Suprapubic skin (tissue), 4 donors: Measurements from ENCODE around the gene COQ2. TPM values are rescaled to one million over a fixed set of nuclear protein-coding genes. Genes with fewer than 3 reads are reported as not detected.

ENCODE experiments used
- DNase-seq, 2 donors: peaks; one replicate each; pipeline ENCODE4 v3.0.0-alpha.2; 2019; ENCODE audit warnings: low spot score in 2 of 2
- H3K27ac ChIP-seq: fragments of 200-600 bp; sonication (generic); one replicate; pipeline ENCODE4 v1.5.1; 2019
- H3K27me3 ChIP-seq: fragments of 200-600 bp; sonication (generic); one replicate; pipeline ENCODE4 v1.5.1; 2019
- H3K36me3 ChIP-seq: fragments of 200-600 bp; sonication (generic); one replicate; pipeline ENCODE4 v1.5.1; 2019
- H3K4me1 ChIP-seq: fragments of 200-600 bp; sonication (generic); one replicate; pipeline ENCODE4 v1.5.1; 2019
- H3K4me3 ChIP-seq: fragments of 200-600 bp; sonication (generic); one replicate; pipeline ENCODE4 v1.5.1; 2019; ENCODE audit warnings: mild to moderate bottlenecking
- H3K9me3 ChIP-seq: fragments of 200-600 bp; sonication (generic); one replicate; pipeline ENCODE4 v1.5.1; 2019
- CTCF ChIP-seq, 2 donors: fragments of 200-600 bp in 1 of 2; fragments of 450-650 bp in 1 of 2; sonication (generic) in 1 of 2; IDR thresholded peaks; one replicate each; pipeline ENCODE4 v1.5.1; 2016 to 2019; ENCODE audit warnings: antibody characterized with exemption in 2 of 2, mild to moderate bottlenecking in 1 of 2, moderate library complexity in 1 of 2
- EP300 ChIP-seq: sonication (generic); formaldehyde crosslinking; IDR thresholded peaks from one replicate; pipeline ENCODE4 v1.6.1; 2017; ENCODE audit warnings: antibody characterized with exemption
- POLR2A ChIP-seq, 2 donors: fragments of 450-650 bp; IDR thresholded peaks; one replicate each; pipeline ENCODE4 v1.6.1; 2017; ENCODE audit warnings: antibody characterized with exemption in 2 of 2, mild to moderate bottlenecking in 2 of 2, moderate library complexity in 2 of 2
- POLR2AphosphoS5 ChIP-seq, 3 donors: sonication (generic); formaldehyde crosslinking; IDR thresholded peaks; one replicate each; pipeline ENCODE4 v1.6.1; 2017; ENCODE audit warnings: antibody characterized with exemption in 3 of 3
- WGBS: methylation state at CpG from one replicate; pipeline ENCODE4 v1.1.5; 2018; 5-methylcytosine and 5-hydroxymethylcytosine counted together
- total RNA-seq, 4 donors: library from RNA; depleted of rRNA; stranded (reverse); fragments of >200 nt; gene quantifications; one replicate each; pipeline ENCODE4 v1.1.0, GENCODE V29; 2016

The COQ2 gene
- total RNA-seq, 4 donors from 2014 or later, result 8.0 to 17.2 (median 13.4) TPM

- H3K27ac ChIP-seq, result no peak overlapping the region
- H3K36me3 ChIP-seq, result no peaks in the 10 kb centered on the region
- H3K9me3 ChIP-seq, result no peaks in the 10 kb centered on the region
- no peak for DNase-seq
- no peak overlapping the region for H3K4me3 ChIP-seq
- TF ChIP-seq EP300 (no peak), CTCF (IDR thresholded peaks at IDR 0.05) (no peak), POLR2A (IDR thresholded peaks at IDR 0.05) (no peak), POLR2AphosphoS5 (IDR thresholded peaks at IDR 0.05) (no peak)
- H3K4me1 ChIP-seq, result peaks cover 7% of the 10 kb centered on the region
- WGBS, result 83% methylated on average over 4 of the region's 12 CpGs
- no peaks in the 10 kb centered on the region for H3K27me3 ChIP-seq
Observed at GRCh38 chr4:83247415-83248357, 36.9 kb downstream of the COQ2 start.

GRCh38 chr4:83241132-83241531, 43.5 kb downstream of the COQ2 start:
- Histone ChIP-seq H3K9me3 (no peaks in the 10 kb centered on the region), H3K27me3 (no peaks in the 10 kb centered on the region), H3K4me3 (no peak overlapping the region), H3K27ac (no peak overlapping the region), H3K4me1 (no peaks in the 10 kb centered on the region), H3K36me3 (no peaks in the 10 kb centered on the region)
- no peak for TF ChIP-seq POLR2A (IDR thresholded peaks at IDR 0.05)
- no peak for TF ChIP-seq EP300
- no peak for TF ChIP-seq CTCF (IDR thresholded peaks at IDR 0.05)
- 94% methylated on average over 1 of the region's 1 CpG for WGBS
- DNase-seq, result no peak

GRCh38 chr4:83240379-83240875, 44.2 kb downstream of the COQ2 start:
- TF ChIP-seq POLR2AphosphoS5 (IDR thresholded peaks at IDR 0.05) (no peak), EP300 (no peak), POLR2A (IDR thresholded peaks at IDR 0.05) (no peak), CTCF (IDR thresholded peaks at IDR 0.05) (no peak)
- whole genome bisulfite sequencing, result 82% methylated on average over 4 of the region's 4 CpGs
- H3K27ac ChIP-seq, result no peak overlapping the region

GRCh38 chr4:83238393-83239248, 46.0 kb downstream of the COQ2 start:
- no peak for TF ChIP-seq POLR2AphosphoS5 (IDR thresholded peaks at IDR 0.05)
- no peak for TF ChIP-seq CTCF (IDR thresholded peaks at IDR 0.05)
- no peak for TF ChIP-seq POLR2A (IDR thresholded peaks at IDR 0.05)
- no peak for TF ChIP-seq EP300
- 92% methylated on average over 4 of the region's 4 CpGs for WGBS
- Histone ChIP-seq H3K36me3 (no peaks in the 10 kb centered on the region), H3K27me3 (no peaks in the 10 kb centered on the region), H3K4me1 (no peaks in the 10 kb centered on the region), H3K9me3 (no peaks in the 10 kb centered on the region), H3K27ac (no peak overlapping the region), H3K4me3 (no peak overlapping the region)
- no peak for DNase-seq

More at GRCh38 chr4:83240379-83240875, 44.2 kb downstream of the COQ2 start:
- H3K36me3 ChIP-seq, result no peaks in the 10 kb centered on the region
- no peaks in the 10 kb centered on the region for H3K4me1 ChIP-seq
- H3K27me3 ChIP-seq, result no peaks in the 10 kb centered on the region
- H3K4me3 ChIP-seq, result no peak overlapping the region
- DNase-seq, result no peak
- no peaks in the 10 kb centered on the region for H3K9me3 ChIP-seq
